Adrenal gland (tissue), 12 donors: Measurements from ENCODE around the gene CALN1. TPM values are rescaled to one million over a fixed set of nuclear protein-coding genes. Genes with fewer than 3 reads are reported as not detected.
"Not testable (repeated sequence)": the region's sequence is repeated elsewhere in the genome, so short reads cannot be mapped to it uniquely, and the experiment has no call there.

Experiments used
- DNase-seq, 7 donors: peaks; one replicate each; pipeline ENCODE4 v3.0.0-alpha.2; 2019 to 2020
- H3K27ac ChIP-seq, 5 donors: fragments of 200-600 bp; sonication (generic) in 4 of 5; 1 replicate in 3 of 5; 2 replicates in 2 of 5; pipeline versions ENCODE4 v1.5.1 to v1.8.0; 2016 to 2020; ENCODE audit warnings: mild to moderate bottlenecking in 1 of 5
- H3K27me3 ChIP-seq: fragments of 200-600 bp; 2 replicates; pipeline ENCODE4 v1.8.0; 2021
- H3K36me3 ChIP-seq, 2 donors: fragments of 200-600 bp; replicated peaks in 1 of 2; 1 replicate in 1 of 2; 2 replicates in 1 of 2; pipeline versions ENCODE4 v1.5.1 to v1.8.0; 2018 to 2022
- H3K4me1 ChIP-seq, 2 donors: fragments of 200-600 bp; replicated peaks in 1 of 2; 1 replicate in 1 of 2; 2 replicates in 1 of 2; pipeline versions ENCODE4 v1.5.1 to v1.8.0; 2018 to 2021
- H3K4me3 ChIP-seq, 4 donors: fragments of 200-600 bp; sonication (generic) in 3 of 4; one replicate each; pipeline ENCODE4 v1.5.1; 2016 to 2018
- H3K9me3 ChIP-seq, 3 donors: fragments of 200-600 bp; sonication (generic) in 1 of 3; replicated peaks in 1 of 3; 1 replicate in 2 of 3; 2 replicates in 1 of 3; pipeline versions ENCODE4 v1.5.1 to v1.8.0; 2016 to 2021
- POLR2A ChIP-seq, 2 donors: fragments of 450-650 bp; IDR thresholded peaks; one replicate each; pipeline ENCODE4 v1.6.1; 2017; ENCODE audit warnings: antibody characterized with exemption in 2 of 2, mild to moderate bottlenecking in 2 of 2, moderate library complexity in 1 of 2
- WGBS, 4 donors: extraction: QIAGEN DNeasy Blood & Tissue Kit in 2 of 4; methylation state at CpG; one replicate each; pipeline versions ENCODE4 v1.1.5 to v1.1.7; 2013 to 2017; 5-methylcytosine and 5-hydroxymethylcytosine counted together
- intact Hi-C, 2 donors: fragments of 100-400 bp; cut with DNase I; formaldehyde crosslinking; loops; one replicate each; pipeline versions ENCODE4 v1.14.1 to v1.15.0; 2022 to 2023
- polyA plus RNA-seq, 3 donors: library from polyadenylated mRNA; stranded (reverse); fragments of 200-250 nt in 2 of 3; fragments of 350-450 nt in 1 of 3; fragmentation: Illumina TruSeq in 1 of 3; extraction: RNeasy Lipid Tissue Mini Kit (QIAGEN cat#74804) in 1 of 3; gene quantifications; one replicate each; pipeline ENCODE4 v1.2.3, GENCODE V29; 2013 to 2014
- total RNA-seq, 9 donors: library from RNA; depleted of rRNA in 4 of 9; stranded (reverse); fragments of >200 nt in 4 of 9; fragments of 120-200 nt in 1 of 9; fragmentation: NEBNext Ultra II Directional in 1 of 9; extraction: Animal tissue kit (Norgen Biotek cat#: 25700) in 1 of 9; gene quantifications; one replicate each; pipeline versions ENCODE4 v1.1.0 to v1.2.4, GENCODE V29; 2013 to 2023
- TF ChIP-seq, protein P1 (sequence below), 6 experiments: fragments of 450-650 bp in 4 of 6; fragments of 200-600 bp in 2 of 6; sonication (generic) in 1 of 6; IDR thresholded peaks; 1 replicate in 5 of 6; 2 replicates in 1 of 6; pipeline versions ENCODE4 v1.5.1 to v1.8.0; 2016 to 2021; ENCODE audit warnings: antibody characterized with exemption in 6 of 6, mild to moderate bottlenecking in 2 of 6, moderate library complexity in 1 of 6
- donor health status: healthy with polysubstance abuse.
- donor health status: Bipolar disorder and iron deficiency.
- donor health status: DM: yes; HTN: yes; CAD: no.
- donor health status: DM: no; HTN: no; CAD: no.
- donor health status: DM: no; HTN: no; CAD: no.
- donor health status: DM: yes; HTN: yes; CAD: no.

Gene CALN1
- total and polyA plus RNA-seq, 12 donors, result 4.3 to 51.5 (median 15.2) TPM

DNA sequence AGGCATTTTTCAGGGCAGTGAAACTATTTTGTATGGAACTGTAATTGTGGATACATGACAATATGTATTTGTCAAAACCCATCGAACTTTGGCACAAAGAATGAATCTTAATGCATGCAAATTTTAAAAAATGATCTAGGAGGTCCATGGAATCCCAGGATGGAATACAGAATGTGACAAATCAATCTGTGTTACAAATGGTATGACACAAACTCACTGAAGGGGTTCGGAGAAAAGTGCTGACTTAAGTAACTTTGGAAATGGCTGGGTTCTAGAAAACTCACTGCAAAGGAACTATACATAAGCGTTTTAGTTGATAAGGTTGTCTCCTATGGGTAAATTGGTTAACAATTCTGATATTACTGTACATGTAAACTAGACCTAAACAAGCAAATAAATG is 26.0 kb downstream of the CALN1 start:
- Histone ChIP-seq H3K27ac (no peak overlapping the region), H3K4me3 (no peak overlapping the region), H3K36me3 (no peaks in the 10 kb centered on the region), H3K9me3 (no peaks in the 10 kb centered on the region), H3K4me1 (no peaks in the 10 kb centered on the region), H3K27me3 (no peaks in the 10 kb centered on the region)
- TF ChIP-seq POLR2A (IDR thresholded peaks at IDR 0.05), result no peak
- TF ChIP-seq, protein P1, sequence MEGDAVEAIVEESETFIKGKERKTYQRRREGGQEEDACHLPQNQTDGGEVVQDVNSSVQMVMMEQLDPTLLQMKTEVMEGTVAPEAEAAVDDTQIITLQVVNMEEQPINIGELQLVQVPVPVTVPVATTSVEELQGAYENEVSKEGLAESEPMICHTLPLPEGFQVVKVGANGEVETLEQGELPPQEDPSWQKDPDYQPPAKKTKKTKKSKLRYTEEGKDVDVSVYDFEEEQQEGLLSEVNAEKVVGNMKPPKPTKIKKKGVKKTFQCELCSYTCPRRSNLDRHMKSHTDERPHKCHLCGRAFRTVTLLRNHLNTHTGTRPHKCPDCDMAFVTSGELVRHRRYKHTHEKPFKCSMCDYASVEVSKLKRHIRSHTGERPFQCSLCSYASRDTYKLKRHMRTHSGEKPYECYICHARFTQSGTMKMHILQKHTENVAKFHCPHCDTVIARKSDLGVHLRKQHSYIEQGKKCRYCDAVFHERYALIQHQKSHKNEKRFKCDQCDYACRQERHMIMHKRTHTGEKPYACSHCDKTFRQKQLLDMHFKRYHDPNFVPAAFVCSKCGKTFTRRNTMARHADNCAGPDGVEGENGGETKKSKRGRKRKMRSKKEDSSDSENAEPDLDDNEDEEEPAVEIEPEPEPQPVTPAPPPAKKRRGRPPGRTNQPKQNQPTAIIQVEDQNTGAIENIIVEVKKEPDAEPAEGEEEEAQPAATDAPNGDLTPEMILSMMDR (IDR thresholded peaks at IDR 0.05), result no peak
- intact Hi-C loops, result no loop called here
- 78 to 84% (median 81%) methylated on average over 3 of the region's 3 CpGs for WGBS, 4 donors
- DNase-seq, result no peak

- no peak overlapping the region for H3K4me3 ChIP-seq
- 90 to 93% (median 92%) methylated on average over 4 of the region's 4 CpGs for WGBS, 4 donors
- TF ChIP-seq POLR2A (IDR thresholded peaks at IDR 0.05), result no peak
- TF ChIP-seq, protein P1 (IDR thresholded peaks at IDR 0.05), result no peak
- intact Hi-C loops, result no loop called here
- DNase-seq, result no peak
- no peak overlapping the region for H3K27ac ChIP-seq
- no peaks in the 10 kb centered on the region for H3K36me3 ChIP-seq
- H3K4me1 ChIP-seq, result no peaks in the 10 kb centered on the region
- no peaks in the 10 kb centered on the region for H3K27me3 ChIP-seq
- H3K9me3 ChIP-seq, result no peaks in the 10 kb centered on the region
These were observed 49.9 kb downstream of the CALN1 start for GRCh38 chr7:72362246-72362645.

DNA sequence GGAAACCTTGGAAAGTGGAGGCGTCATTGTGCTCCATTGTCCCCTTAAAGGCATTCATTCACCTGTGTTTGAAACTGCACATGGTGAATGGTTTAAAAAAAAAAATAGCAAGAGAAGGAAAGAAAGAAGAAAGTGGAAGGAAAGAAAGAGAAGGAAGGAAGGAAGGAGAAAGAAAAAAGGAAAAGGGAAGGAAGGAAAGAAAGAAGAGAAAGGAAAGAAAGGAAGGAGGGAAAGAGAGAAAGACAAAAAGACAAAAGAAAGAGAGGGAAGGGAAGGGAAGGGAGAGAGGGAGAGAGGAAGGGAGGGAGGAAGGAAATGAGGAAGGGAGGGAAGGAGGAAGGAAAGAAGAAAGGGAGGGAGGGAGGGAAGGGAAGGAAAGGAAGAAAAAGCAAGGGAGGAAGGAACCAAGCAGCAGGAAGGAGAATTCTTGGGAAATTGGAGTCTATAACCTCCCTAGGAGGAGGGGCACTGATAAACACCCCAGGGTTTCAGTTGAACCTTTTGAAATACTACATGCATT is 66.9 kb downstream of the CALN1 start:
- H3K36me3 ChIP-seq, result no peaks in the 10 kb centered on the region
- 78 to 90% (median 88%) methylated on average over 1 of the region's 1 CpG for WGBS, 4 donors
- intact Hi-C loops, result no loop called here
- H3K4me3 ChIP-seq, result no peak overlapping the region
- no peaks in the 10 kb centered on the region for H3K4me1 ChIP-seq
- DNase-seq, result no peak
- H3K27ac ChIP-seq, result no peak overlapping the region
- no peak for TF ChIP-seq POLR2A (IDR thresholded peaks at IDR 0.05)
- TF ChIP-seq, protein P1 (IDR thresholded peaks at IDR 0.05), result no peak
- H3K9me3 ChIP-seq, result peaks cover 0 to 3% (median 0%) of the 10 kb centered on the region in 3 donors
- no peaks in the 10 kb centered on the region for H3K27me3 ChIP-seq

DNA sequence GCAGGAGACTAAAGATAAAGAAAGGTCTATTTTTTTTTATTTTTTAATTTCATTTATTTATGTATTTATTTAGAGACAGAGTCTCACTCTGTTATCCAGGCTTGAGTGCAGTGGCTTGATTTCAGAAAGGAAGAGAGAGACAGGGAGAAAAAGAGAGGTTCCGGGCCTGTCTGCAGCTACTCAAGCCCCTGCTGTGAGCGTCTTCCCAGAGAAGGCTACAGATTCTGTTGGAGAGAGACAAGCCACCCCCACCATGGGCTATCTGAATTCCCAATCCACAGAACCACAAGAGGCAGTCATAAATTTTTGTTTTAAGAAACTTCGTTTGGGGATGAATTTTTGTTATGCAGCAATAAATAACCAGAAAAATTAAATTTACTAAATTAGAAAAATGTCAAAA is 68.1 kb downstream of the CALN1 start:
- Histone ChIP-seq H3K4me3 (no peak overlapping the region), H3K27ac (no peak overlapping the region), H3K4me1 (no peaks in the 10 kb centered on the region), H3K27me3 (no peaks in the 10 kb centered on the region), H3K36me3 (no peaks in the 10 kb centered on the region), H3K9me3 (peaks cover 0 to 3% (median 0%) of the 10 kb centered on the region in 3 donors)
- WGBS, 4 donors, result 63 to 79% (median 68%) methylated on average over 3 of the region's 3 CpGs
- intact Hi-C loops, result no loop called here
- DNase-seq, result no peak
- TF ChIP-seq POLR2A (IDR thresholded peaks at IDR 0.05), result no peak
- TF ChIP-seq, protein P1 (IDR thresholded peaks at IDR 0.05), result no peak

DNA sequence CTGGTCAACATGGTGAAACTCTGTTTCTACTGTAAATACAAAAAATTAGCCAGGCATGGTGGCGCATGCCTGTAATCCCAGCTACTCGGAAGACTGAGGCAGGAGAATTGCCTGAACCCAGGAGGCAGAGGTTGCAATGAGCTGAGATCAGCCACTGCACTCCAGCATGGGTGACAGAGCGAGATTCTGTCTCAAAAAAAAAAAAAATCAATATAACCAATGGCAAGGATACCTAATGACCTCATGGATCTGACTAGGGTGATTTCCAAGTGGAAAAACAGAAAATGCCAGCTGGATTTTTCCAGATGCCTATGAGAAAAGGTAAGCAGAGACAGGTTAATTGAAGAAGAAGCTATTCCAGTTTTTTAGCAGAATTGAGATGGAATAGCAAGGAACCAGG is 68.8 kb downstream of the CALN1 start:
- H3K36me3 ChIP-seq, H3K4me3 ChIP-seq, intact Hi-C loops, H3K27me3 ChIP-seq, H3K27ac ChIP-seq, DNase-seq, H3K9me3 ChIP-seq, H3K4me1 ChIP-seq: not testable (repeated sequence)
- 75 to 92% (median 88%) methylated on average over 3 of the region's 3 CpGs for WGBS, 4 donors
